Heart left ventricle (tissue), 16 donors: ENCODE data around the gene NUDT3. TPM values are rescaled to one million over a fixed set of nuclear protein-coding genes. Genes with fewer than 3 reads are reported as not detected.

Experiments
- ATAC-seq, 4 donors: fragments of 200-7000 bp; cut with Tn5 transposase; one replicate each; pipeline ENCODE4 v1.9.1; 2020 to 2022; ENCODE audit warnings: moderate library complexity in 4 of 4, mild to moderate bottlenecking in 3 of 4, moderate number of reproducible peaks in 1 of 4
- DNase-seq, 5 donors: peaks; one replicate each; pipeline ENCODE4 v3.0.0-alpha.2; 2020
- H3K27ac ChIP-seq, 12 donors: fragments of 200-600 bp; sonication (generic) in 4 of 12; one replicate each; pipeline versions ENCODE4 v1.5.0 to v1.8.0; 2016 to 2022; ENCODE audit warnings: mild to moderate bottlenecking in 2 of 12
- H3K27me3 ChIP-seq, 9 donors: fragments of 200-600 bp; sonication (generic) in 2 of 9; one replicate each; pipeline versions ENCODE4 v1.5.1 to v1.8.0; 2016 to 2022; ENCODE audit warnings: mild to moderate bottlenecking in 3 of 9
- H3K36me3 ChIP-seq, 9 donors: fragments of 200-600 bp; sonication (generic) in 2 of 9; one replicate each; pipeline versions ENCODE4 v1.5.0 to v1.8.0; 2018 to 2022; ENCODE audit warnings: mild to moderate bottlenecking in 2 of 9
- H3K4me1 ChIP-seq, 12 donors: fragments of 200-600 bp; sonication (generic) in 4 of 12; one replicate each; pipeline versions ENCODE4 v1.5.0 to v1.8.0; 2016 to 2022; ENCODE audit warnings: mild to moderate bottlenecking in 3 of 12
- H3K4me3 ChIP-seq, 12 donors: fragments of 200-600 bp; sonication (generic) in 4 of 12; one replicate each; pipeline versions ENCODE4 v1.5.0 to v1.8.0; 2017 to 2022; ENCODE audit warnings: mild to moderate bottlenecking in 9 of 12, moderate library complexity in 4 of 12
- H3K9me3 ChIP-seq, 12 donors: fragments of 200-600 bp; sonication (generic) in 4 of 12; one replicate each; pipeline versions ENCODE4 v1.5.0 to v1.8.0; 2016 to 2022; ENCODE audit warnings: mild to moderate bottlenecking in 1 of 12
- CTCF ChIP-seq, 12 donors: fragments of 200-600 bp; sonication (generic) in 4 of 12; IDR thresholded peaks; one replicate each; pipeline versions ENCODE4 v1.5.0 to v1.8.0; 2018 to 2022; ENCODE audit warnings: antibody characterized with exemption in 12 of 12, mild to moderate bottlenecking in 5 of 12
- POLR2A ChIP-seq, 2 donors: fragments of 450-650 bp; IDR thresholded peaks; one replicate each; pipeline ENCODE4 v1.6.1; 2017; ENCODE audit warnings: antibody characterized with exemption in 2 of 2, mild to moderate bottlenecking in 2 of 2, moderate library complexity in 2 of 2
- WGBS, 4 donors: extraction: QIAGEN DNeasy Blood & Tissue Kit in 2 of 4; methylation state at CpG; one replicate each; pipeline versions ENCODE4 v1.1.5 to v1.1.7; 2013 to 2018; 5-methylcytosine and 5-hydroxymethylcytosine counted together
- intact Hi-C, 10 donors: fragments of 100-400 bp; cut with DNase I; formaldehyde crosslinking; loops; one replicate each; pipeline versions ENCODE4 v1.11.1 to v1.14.2; 2022
- polyA plus RNA-seq, 2 donors: library from polyadenylated mRNA; stranded (reverse); fragments of 200-250 nt; gene quantifications; one replicate each; pipeline ENCODE4 v1.2.3, GENCODE V29; 2013
- total RNA-seq, 9 donors: library from RNA; depleted of rRNA in 2 of 9; stranded (reverse); fragments of >200 nt in 2 of 9; fragmentation: NEBNext Ultra II Directional in 3 of 9; extraction: Animal tissue kit (Norgen Biotek cat#: 25700) in 3 of 9; gene quantifications; one replicate each; pipeline versions ENCODE4 v1.1.0 to v1.2.4, GENCODE V29; 2016 to 2023
- donor health status: ischemic (EF 13 %, LVEDD 7.1; RV severe dilation, severe dysfunction).
- donor health status: healthy with polysubstance abuse.
- donor health status: DM: no; HTN: yes; CAD: no.
- donor health status: DM: no; HTN: no; CAD: no.
- donor health status: ischemic (EF 25% LVEDD 6.9; RV normal size, moderate dysfunction).
- donor health status: ischemic (EF 25% LVEDD 5.7; RV mildly dilated, moderate dysfunction).
- donor health status: healthy.
- donor health status: DM: yes; HTN: yes; CAD: no.
- donor health status: ischemic (EF 35%, LVEDD 5.7; RV mildly dilated, moderate dysfunction).
- donor health status: nonischemic (EF 11% LVEDD 7.7; RV severe dilation, severe dysfunction).
- donor health status: DM: yes; HTN: yes; CAD: no.
- donor health status: PGD.
- donor health status: ischemic (EF 29% LVEDD 5.4; RV normal size, mild dysfunction).
- donor health status: nonischemic (EF 23%, LVEDD 6.1; RV moderate dilation, normal function).

The NUDT3 gene
- total and polyA plus RNA-seq, 11 donors, result 15.9 to 68.4 (median 54.5) TPM

- 75 to 87% (median 81%) methylated on average over 3 of the region's 3 CpGs for WGBS, 4 donors
These were observed 54.1 kb downstream of the NUDT3 start for GRCh38 chr6:34338377-34338776.

GRCh38 chr6:34334796-34335416, 57.6 kb downstream of the NUDT3 start:
- Histone ChIP-seq H3K4me3 (no peak overlapping the region), H3K36me3 (peaks cover 0 to 4% (median 0%) of the 10 kb centered on the region in 9 donors), H3K27me3 (no peaks in the 10 kb centered on the region), H3K9me3 (no peaks in the 10 kb centered on the region), H3K27ac (peak overlapping the region in 10 of 12 donors; percentile 35 to 84 (median 74)), H3K4me1 (peaks cover 6 to 78% (median 59%) of the 10 kb centered on the region in 12 donors)
- DNase-seq (no peak), ATAC-seq (no peak)
- 82 to 89% (median 86%) methylated on average over 3 of the region's 3 CpGs for WGBS, 4 donors
- intact Hi-C loops, result loop anchor here in 3 of 10 donors (2.0 to 10.0 kb wide), 4 partner anchors 34 to 60 kb away; partner anchors contain the start of gene NUDT3 (in 1 of the 3)
- TF ChIP-seq CTCF (IDR thresholded peaks at IDR 0.05) (no peak), POLR2A (IDR thresholded peaks at IDR 0.05) (no peak)

More at GRCh38 chr6:34338377-34338776, 54.1 kb downstream of the NUDT3 start:
- Histone ChIP-seq H3K27me3 (no peaks in the 10 kb centered on the region), H3K4me3 (no peak overlapping the region), H3K36me3 (peaks cover 0 to 14% (median 0%) of the 10 kb centered on the region in 9 donors), H3K9me3 (no peaks in the 10 kb centered on the region), H3K4me1 (peaks cover 3 to 84% (median 69%) of the 10 kb centered on the region in 12 donors), H3K27ac (peak overlapping the region in 7 of 12 donors; percentile 11 to 45 (median 33))
- no peak for TF ChIP-seq POLR2A (IDR thresholded peaks at IDR 0.05)
- no peak for TF ChIP-seq CTCF (IDR thresholded peaks at IDR 0.05)
- ATAC-seq (no peak), DNase-seq (no peak)
- intact Hi-C loops, result loop anchor here in 2 of 10 donors (10.0 kb wide), 2 partner anchors 46 to 64 kb away; no protein-coding TSS in a partner anchor

GRCh38 chr6:34333858-34334257, 58.6 kb downstream of the NUDT3 start:
- Histone ChIP-seq H3K27ac (peak overlapping the region; percentile 31 to 84 (median 72)), H3K4me1 (peaks cover 6 to 68% (median 51%) of the 10 kb centered on the region in 12 donors)
- intact Hi-C loops, result loop anchor here in 3 of 10 donors (2.0 to 10.0 kb wide), 4 partner anchors 33 to 59 kb away; partner anchors contain the start of gene NUDT3 (in 1 of the 3)

More at GRCh38 chr6:34333858-34334257, 58.6 kb downstream of the NUDT3 start:
- H3K9me3 ChIP-seq, result no peaks in the 10 kb centered on the region
- TF ChIP-seq CTCF (IDR thresholded peaks at IDR 0.05) (no peak), POLR2A (IDR thresholded peaks at IDR 0.05) (no peak)
- 57 to 72% (median 62%) methylated on average over 6 of the region's 6 CpGs for WGBS, 4 donors
- DNase-seq, result peak; percentile 58 to 88 (median 73)
- no peaks in the 10 kb centered on the region for H3K27me3 ChIP-seq
- H3K36me3 ChIP-seq, result peaks cover 0 to 7% (median 0%) of the 10 kb centered on the region in 9 donors
- H3K4me3 ChIP-seq, result no peak overlapping the region
- ATAC-seq, result peak; percentile 93 to 96 (median 94)
